HG02623 (cell line): ENCODE results near the gene SLC38A5.
"Not testable (repeated sequence)": the region's sequence is repeated elsewhere in the genome, so short reads cannot be mapped to it uniquely, and the experiment has no call there.

Experiments
- ATAC-seq: cut with Tn5 transposase; IDR thresholded peaks from one replicate; pipeline ENCODE4 v1.9.1; 2021; ENCODE audit warnings: moderate library complexity; ENCODE audit not compliant: unreplicated experiment

The SLC38A5 gene

DNA sequence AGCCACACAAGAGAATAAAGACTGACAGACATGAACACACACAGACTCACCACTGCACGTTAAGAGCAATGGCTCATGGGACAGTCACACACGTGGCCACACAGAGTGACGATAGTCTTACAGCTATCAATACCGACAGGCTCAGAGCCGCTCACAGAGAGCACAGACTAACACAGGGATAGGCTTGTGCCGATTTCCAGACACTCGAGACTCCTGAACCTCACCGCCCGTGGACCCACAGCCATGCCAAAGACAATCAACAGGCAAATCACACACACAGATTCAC is 716 bp upstream of the SLC38A5 start:
- no peak for ATAC-seq

DNA sequence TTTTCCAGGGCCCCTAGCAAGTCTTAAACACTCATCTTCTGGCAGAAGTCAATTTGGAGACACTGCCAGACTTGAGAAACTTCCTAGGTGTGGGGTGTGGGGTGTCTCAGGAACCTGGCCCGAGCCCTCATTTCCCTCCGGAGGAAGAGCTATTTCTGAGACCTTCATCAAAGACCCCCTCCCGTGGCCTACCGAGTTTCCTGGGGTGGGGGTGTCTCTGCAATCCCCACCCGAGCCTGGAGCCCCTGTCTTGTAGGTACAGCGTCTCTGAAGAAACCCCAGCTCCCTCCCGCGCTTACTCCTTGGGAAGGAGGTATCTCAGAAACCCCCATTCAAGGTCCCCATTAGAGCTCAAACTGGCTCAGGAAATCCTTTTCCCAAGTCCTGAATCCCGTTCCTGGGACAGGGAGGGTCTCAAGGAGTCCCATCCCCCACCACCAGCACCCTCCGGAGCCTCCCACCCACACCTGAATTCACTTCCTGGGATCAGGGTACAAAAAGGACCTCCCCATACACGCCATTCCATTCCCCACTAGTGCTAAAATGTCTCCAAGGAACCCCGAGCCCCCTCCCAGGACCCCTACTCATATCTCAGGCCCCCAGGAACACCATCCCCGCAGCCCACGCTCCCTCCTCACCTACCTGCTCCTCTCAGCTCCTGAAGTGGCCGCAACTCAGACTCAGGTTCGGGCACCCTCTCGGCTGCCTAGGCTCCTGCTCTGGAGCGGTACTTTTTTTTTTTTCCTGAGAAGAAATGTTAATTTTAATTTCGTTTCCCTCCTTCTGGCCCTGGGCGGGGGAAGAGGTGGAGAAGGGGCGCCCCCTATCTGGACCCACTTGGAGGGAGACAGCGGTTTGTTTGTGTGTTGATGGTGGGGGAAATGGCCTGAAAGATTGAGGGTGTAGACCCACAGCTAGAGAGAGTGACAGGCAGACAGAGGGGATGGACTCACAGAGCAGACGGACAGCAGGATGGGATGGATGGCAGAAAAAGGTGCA is 1.1 kb downstream of the SLC38A5 start:
- no peak for ATAC-seq

DNA sequence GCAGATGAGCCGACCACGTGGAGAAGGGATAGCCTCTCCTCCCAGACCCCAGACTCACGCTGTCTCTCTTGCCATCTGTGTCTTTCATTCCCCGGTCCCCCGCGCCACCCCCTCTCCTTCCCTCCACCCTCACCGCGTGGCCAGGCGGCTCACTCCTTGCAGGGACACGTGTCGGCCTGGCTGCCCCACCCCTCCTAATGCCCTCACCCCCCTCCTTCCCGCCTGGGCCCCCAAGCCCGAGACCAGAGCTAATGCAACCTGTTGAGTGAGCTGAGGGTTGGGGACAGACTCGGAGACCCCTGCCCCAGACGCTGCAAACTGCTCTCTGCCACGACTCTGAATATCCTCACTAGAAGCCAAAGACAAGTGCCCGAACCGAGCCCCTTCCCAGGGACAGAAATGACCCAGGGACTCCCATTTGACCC is 1.8 kb downstream of the SLC38A5 start:
- ATAC-seq: no peak

DNA sequence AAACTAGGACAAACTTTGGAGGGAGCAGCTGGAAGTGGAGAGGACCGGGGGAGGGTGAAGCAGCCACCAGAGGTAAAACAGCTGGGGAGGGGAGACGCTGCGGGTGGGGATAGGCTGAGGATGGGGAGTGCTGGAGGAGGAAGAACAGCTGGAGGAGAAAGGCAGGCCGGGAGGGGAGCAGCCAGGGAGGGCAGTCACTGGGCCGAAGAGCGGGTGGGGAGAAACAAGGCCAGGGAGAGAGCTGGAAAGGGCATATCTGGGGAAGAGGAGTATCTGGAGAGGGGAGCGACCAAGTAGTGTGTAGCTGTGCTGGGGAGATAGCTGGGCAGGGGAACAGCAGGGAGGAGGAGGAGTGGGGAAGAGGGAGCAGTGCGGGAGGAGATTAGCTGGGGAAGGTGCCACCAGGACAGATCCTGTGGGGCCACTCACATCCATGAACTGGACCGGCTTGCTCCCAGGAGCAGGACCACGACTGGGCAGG is 2.7 kb downstream of the SLC38A5 start:
- no peak for ATAC-seq

DNA sequence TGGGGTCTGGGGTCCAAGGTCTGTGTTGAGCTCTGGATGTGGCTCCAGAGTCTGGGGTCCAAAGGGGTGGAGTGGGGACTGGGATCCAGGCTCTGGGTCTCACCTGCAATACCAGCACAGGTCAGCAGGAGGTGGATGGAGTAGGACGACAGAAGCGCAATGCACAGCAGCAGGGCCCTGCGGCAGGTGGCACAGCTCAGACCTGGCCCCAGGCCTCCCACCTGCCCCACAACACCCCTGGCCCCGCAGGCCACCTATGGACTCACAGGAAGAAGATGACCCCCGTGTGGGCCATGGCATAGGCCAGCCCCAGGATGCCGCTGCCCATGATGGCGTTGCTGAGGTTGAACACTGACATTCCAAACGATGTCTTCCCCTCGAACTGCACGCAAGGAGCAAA is 3.4 kb downstream of the SLC38A5 start:
- ATAC-seq: no peak

DNA sequence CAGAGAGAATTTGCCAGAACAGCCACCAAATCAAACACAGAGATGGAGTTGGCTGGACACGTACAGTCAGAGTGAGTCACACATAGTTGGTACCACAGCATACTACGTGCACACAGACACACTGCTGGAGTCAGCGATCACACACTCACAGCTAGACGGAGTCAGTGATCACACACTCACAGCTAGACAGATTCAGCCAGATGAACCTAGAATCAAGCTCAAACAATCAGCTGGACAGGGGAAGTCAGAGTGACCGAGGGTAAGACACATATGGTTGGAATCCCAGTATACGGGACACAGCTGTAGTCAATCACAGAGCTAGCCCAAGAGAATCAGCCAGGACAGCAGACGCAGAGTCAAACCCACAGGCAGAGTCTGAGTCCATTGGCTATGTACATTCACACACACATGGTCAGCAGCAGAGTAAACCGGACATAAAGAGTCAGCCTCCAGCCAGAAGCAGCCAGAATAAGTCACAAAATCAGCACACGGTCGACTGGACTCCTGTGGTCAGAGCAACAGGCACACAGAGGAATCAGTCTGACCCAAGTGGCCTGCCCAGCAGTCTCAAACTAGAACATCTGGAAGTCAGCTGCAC is 4.6 kb downstream of the SLC38A5 start:
- no peak for ATAC-seq

DNA sequence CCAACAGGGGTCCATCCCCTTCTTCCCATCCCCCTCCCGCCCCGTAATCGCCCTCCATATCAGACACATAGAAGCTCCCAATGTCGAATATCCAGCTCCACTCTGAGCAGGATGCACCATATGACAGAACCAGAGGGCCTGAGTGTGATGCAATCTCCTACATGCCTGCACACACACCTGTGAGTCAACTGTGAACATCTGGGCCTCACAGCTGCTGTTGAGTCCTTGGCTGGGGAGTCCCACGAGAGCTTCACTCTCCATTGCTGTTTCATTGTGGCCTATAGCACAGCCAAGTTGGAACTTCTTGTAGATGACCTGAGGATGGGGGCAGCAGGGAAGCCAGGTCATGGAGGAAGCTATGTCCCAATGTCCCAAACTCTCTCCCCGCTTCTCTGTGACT is 8.2 kb downstream of the SLC38A5 start:
- ATAC-seq: no peak

DNA sequence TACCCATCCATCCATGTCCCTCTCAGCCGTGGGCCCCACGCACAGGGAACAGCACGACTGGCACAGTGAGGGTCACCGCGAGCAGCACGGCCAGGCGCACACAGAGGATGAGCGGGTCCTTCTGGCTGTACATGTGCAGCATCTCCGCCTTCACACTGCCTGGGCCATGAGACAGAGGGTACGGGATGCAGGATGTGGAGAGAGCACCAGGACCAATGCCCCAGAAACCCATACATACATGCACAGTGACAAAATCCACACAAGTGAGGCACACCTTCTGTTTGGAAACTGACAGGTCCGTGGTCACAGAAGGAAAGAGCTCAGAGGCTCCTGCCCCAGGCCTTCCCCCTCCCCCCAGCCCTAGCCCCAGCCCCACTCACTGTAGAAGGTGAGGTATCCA is 9.5 kb downstream of the SLC38A5 start:
- no peak for ATAC-seq

DNA sequence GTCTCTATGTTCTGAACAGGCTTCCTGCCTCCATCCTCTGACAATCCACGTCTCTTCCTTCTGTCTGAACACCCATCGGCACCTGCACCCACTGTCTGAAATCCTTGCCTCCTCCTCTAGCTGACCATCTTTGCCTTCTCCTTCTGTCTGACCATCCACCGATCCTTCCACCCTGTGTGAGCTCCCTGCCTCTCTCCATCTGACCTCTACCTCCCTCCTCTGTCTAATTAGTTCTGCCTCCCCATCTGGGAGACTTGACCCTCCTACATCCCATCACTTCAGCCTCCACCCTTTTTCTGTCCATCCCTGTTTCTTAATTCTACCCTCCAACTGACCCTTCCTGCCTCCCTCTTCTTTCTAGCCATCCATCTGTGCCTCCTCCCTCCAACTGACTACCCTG is 10.0 kb downstream of the SLC38A5 start:
- no peak for ATAC-seq

DNA sequence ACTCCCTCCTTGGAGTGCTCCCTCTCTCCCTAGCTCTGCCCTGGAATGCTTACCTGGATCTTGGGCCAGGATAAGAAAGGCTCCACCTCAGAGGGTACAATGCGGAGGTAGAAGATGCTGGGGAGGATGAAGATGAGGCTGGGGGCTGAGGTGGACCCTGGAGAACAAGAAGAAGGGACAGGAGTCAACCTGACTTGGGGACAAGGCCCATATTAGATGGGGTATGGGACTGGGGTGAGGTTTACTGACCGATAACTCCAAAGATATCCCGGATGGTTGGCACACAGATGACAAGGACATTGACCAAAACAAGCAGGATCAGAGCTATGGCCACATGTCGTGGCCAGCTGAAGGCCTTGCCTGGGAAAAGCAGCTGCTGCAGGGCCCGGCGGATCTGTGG is 10.6 kb downstream of the SLC38A5 start:
- ATAC-seq: no peak

DNA sequence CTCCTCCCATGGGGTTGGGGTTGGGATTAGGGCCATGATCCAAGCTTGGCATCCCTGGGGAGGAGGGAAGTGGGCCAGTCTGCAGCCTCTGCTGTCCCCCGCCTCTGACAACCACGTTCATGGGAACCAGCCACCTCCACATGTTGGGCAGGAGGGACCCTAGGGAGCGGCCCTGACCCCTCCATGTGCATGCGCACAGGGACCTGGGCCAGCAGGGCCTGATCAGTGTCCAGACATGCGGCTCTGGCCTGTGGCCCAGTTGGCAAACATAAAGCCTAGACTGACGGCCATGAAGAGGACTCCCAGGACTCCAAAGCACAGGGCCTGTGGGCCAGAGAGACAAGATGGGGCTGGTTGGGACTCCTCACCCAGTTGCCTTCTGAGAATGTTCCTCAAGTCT is 11.3 kb downstream of the SLC38A5 start:
- ATAC-seq: no peak

DNA sequence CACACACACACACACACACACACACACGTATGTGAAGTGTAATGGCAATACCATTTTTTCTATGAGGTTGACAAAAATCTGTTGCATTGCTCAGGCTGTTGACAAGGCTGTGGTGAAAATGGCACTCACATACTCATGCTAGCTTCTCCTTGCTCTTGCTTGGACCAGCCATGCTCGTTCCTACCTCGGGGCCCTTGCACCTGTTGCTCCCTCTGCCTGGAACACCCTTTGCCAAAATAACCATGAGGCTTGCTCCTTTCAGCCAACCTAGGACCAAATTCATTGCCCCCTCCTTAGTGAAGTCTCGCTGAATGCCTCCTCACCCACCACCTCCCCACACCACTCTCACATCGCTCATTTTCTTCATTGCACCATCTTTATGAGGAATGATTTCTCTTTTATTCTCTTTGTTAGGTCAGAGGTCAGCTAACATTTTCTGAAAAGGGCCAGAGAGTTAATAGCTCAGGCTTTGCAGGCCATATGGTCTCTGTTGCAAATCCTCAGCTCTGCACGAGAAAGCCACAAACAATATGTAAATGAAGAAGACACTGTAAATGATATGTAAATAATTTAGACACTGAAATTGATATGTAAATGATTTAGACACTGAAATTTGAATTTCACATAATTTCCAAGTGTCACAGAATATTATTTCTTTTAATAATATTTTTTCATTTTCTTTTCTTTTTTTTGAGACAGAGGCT is 13.3 kb downstream of the SLC38A5 start:
- ATAC-seq: no peak

DNA sequence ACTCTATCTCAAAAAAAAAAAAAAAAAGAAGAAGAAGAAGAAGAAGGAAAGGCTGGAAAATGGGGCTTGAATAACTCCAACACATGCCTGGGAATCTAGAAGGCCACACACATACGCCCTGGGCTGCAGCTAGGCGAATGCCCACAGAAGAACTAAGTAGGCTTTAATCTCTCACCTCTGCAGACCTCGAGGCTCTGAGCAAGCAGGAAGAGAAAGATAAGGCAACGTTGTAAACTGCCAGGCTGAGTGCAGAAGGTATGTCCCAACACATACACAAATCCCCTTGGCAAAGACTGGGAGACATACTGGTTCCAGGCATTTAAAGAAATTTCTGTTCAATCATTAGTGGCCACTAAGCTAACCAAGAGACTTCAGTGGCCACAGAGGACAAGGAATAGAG is 18.4 kb downstream of the SLC38A5 start:
- ATAC-seq: no peak

DNA sequence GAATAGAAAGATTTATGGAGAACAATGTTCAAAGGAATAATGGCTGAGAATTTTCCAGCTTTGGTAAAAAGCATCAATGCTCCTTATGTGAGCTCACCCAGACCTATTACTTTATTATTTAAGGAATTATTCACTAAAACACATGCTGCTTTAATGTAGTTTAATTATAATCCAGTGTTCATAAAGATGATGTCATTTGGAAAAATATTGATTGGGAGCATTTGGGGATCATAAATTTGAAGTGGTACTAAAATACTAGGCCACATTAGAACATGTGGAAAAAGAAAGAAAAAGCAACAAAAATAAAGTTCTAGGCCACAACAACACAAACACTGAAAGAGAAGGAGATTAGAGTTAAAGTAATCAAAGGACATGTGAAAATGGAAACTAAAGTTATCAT is 20.0 kb downstream of the SLC38A5 start:
- no peak for ATAC-seq

DNA sequence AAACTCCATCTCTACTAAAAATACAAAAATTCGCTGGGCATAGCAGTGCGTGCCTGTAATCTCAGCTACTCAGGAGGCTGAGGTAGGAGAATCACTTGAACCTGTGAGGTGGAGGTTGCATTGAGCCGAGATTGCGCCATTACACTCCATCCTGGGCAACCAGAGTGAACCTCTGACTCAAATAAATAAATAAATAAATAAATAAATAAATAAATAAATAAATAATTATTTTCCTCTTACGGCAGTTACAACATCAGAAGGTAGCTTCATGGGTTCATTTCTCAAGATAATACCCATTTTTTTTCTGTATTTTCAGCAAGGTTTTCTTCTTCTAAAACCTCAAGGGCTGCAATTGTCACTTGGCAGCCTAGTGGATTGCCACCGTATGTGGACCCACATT is 22.9 kb downstream of the SLC38A5 start:
- ATAC-seq: not testable (repeated sequence)

DNA sequence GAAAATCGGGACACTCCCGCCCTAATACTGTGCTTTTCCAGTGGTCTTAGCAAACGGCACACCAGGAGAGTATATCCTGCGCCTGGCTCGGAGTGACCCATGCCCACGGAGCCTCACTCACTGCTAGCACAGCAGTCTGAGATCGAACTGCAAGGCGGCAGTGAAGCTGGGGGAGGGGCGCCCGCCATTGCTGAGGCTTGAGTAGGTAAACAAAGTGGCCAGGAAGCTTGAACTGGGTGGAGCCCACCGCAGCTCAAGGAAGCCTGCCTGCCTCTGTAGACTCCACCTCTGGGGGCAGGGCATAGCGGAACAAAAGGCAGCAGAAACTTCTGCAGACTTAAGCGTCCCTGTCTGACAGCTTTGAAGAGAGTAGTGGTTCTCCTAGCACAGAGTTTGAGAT is 36.3 kb downstream of the SLC38A5 start:
- ATAC-seq: not testable (repeated sequence)

DNA sequence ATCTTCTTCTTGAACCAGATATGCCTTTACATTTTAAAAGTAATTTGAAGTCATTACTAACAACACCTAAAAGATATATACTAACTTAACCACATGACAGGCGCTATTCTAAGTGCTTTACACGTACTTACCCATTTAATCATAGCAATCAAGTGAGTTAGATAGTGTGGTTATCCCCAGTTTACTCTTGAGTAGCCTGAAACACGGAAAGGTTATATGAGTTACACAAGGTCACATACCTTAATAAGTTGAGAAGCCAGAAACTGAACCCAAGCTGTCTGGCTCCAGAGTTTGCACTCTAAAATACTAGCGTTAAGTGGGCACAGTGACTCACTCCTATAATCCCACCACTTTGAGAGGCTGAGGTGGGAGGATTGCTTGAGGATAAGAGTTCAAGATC is 39.9 kb downstream of the SLC38A5 start:
- ATAC-seq: not testable (repeated sequence)

DNA sequence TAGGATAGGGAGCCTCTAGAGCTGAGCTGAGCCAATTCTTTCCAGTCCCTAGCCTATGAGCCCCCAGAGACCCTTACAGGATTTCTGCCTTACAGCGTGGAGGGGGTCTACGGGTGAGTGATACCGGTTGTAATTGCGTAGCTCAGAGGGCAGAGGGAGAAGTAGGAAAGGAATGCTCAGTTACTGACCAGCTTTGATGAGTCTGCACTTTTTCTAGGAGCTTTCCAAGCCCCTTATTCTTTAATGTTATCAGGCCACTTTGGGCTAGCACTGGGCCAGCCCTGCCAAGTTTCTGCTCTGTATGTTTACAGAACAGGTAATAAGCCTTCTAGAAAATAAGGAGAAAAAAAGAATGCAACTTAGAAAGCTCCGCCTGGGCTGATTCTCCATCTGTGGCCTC is 40.5 kb downstream of the SLC38A5 start:
- ATAC-seq: not testable (repeated sequence)

DNA sequence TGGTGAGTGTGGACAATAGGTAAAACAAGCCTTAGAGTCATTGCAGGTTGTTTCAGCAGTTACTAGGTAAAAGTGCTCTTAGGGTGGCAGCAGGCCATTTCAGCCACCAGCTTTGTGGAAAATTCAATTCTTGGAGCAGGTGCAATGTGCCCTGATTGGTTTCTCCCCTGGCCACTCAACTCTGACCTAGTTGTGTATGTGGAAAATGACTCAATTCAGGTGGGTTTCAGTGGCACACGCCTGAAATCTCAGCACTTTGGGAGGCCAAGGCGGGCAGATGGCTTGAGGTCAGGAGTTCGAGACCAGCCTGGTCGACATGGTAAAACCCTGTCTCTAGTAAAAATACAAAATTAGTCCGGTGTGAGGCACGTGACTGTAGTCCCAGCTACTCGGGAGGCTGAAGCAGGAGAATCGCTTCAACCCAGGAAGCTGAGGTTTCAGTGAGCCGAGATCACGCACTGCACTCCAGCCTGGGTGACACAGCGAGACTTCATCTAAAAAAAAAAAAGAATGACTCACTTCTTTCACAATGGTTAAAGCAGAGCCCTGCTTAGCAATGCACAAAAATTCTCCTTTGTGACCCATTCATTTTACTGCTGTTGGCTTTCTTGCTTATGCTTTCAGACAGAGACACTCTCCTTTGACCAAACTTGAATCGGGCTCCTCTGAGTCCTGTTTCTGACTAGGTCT is 42.9 kb downstream of the SLC38A5 start:
- not testable (repeated sequence) for ATAC-seq

DNA sequence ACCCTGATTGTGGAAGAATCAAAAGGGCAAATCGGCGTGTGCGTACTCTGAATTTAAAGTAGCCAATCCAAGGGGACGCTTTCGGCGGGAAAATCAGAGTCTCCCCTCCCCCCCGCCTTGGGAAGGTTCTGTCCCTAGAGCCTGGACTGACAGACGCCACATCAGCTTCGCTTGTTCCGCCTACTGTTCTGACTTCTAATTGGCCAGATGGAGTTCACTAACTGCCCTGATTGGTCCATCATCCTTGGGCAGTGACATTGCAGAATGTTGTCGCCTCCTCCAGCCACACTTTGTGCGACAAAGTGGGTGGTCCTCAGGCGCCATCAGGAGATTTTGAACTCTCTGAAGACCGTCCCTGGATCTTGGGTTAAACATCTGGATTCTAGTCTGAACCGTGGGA is 58.2 kb downstream of the SLC38A5 start, which contains the start of gene SSX4B:
TSS of gene SSX4B (minus strand) at position 101 of the 400 bp plus-strand sequence. CDS start 588 bp downstream, outside the sequence.
- ATAC-seq: not testable (repeated sequence)
